ENCODE results near the gene EPS15. TPM values are rescaled to one million over a fixed set of nuclear protein-coding genes. Genes with fewer than 3 reads are reported as not detected.

The EPS15 gene
- total RNA-seq, 1 donor from 2014 or later = 42.0 TPM

- no peak for TF ChIP-seq EZH2phosphoT487 (IDR thresholded peaks at IDR 0.05)
- H3K79me2 ChIP-seq (ENCODE audit: low read depth) = no peaks in the 10 kb centered on the region
- peaks cover 46% of the 10 kb centered on the region for H3K36me3 Mint-ChIP-seq
Observed at GRCh38 chr1:51378871-51379270, 140.2 kb downstream of the EPS15 start.

GRCh38 chr1:51373898-51374297 lies 145.2 kb downstream of the EPS15 start:
- H3K27me3 ChIP-seq = no peaks in the 10 kb centered on the region
- TF ChIP-seq EZH2phosphoT487 (IDR thresholded peaks at IDR 0.05) (no peak), CTCF (IDR thresholded peaks at IDR 0.05) (no peak), EZH2 (IDR thresholded peaks at IDR 0.05) (no peak)
- DNase-seq (ENCODE audit: low spot score) = no peak

More at GRCh38 chr1:51378871-51379270, 140.2 kb downstream of the EPS15 start:
- peaks cover 3% of the 10 kb centered on the region for H3K36me3 ChIP-seq
- Mint-ChIP-seq H3K27ac (no peak overlapping the region), H3K9me3 (peaks cover 19% of the 10 kb centered on the region), H3K4me3 (no peak overlapping the region), H3K4me1 (no peaks in the 10 kb centered on the region), H3K27me3 (ENCODE audit: insufficient read depth, low read depth) (peaks cover 5% of the 10 kb centered on the region)
- H4K20me1 ChIP-seq (ENCODE audit: low read depth) = no peaks in the 10 kb centered on the region
- H3K27ac ChIP-seq = no peak overlapping the region
- H3K9ac ChIP-seq = no peak overlapping the region
- H3F3A ChIP-seq (ENCODE audit: low read depth) = no peaks in the 10 kb centered on the region
- H2AFZ ChIP-seq (replicated peaks) = no peak overlapping the region
- H3K4me2 ChIP-seq = no peak overlapping the region
- peaks cover 3% of the 10 kb centered on the region for H3K9me3 ChIP-seq (ENCODE audit: low read depth)
- H3K4me3 ChIP-seq = no peak overlapping the region
- H3K27me3 ChIP-seq = no peaks in the 10 kb centered on the region
- no peak for DNase-seq (ENCODE audit: low spot score)
- H3K4me1 ChIP-seq = no peaks in the 10 kb centered on the region

GRCh38 chr1:51372561-51372960 lies 146.5 kb downstream of the EPS15 start:
- Mint-ChIP-seq H3K36me3 (peaks cover 11% of the 10 kb centered on the region), H3K27ac (no peak overlapping the region), H3K4me1 (no peaks in the 10 kb centered on the region), H3K4me3 (no peak overlapping the region), H3K27me3 (ENCODE audit: insufficient read depth, low read depth) (no peaks in the 10 kb centered on the region), H3K9me3 (peaks cover 6% of the 10 kb centered on the region)
- Histone ChIP-seq H3K27ac (no peak overlapping the region), H3K79me2 (ENCODE audit: low read depth) (no peaks in the 10 kb centered on the region), H2AFZ (replicated peaks) (no peak overlapping the region), H3K27me3 (no peaks in the 10 kb centered on the region), H3F3A (ENCODE audit: low read depth) (no peaks in the 10 kb centered on the region), H4K20me1 (ENCODE audit: low read depth) (no peaks in the 10 kb centered on the region), H3K4me1 (no peaks in the 10 kb centered on the region), H3K4me2 (no peak overlapping the region), H3K4me3 (no peak overlapping the region), H3K36me3 (no peaks in the 10 kb centered on the region), H3K9me3 (ENCODE audit: low read depth) (no peaks in the 10 kb centered on the region), H3K9ac (no peak overlapping the region)
- no peak for DNase-seq (ENCODE audit: low spot score)
- TF ChIP-seq EZH2 (IDR thresholded peaks at IDR 0.05) (no peak), CTCF (IDR thresholded peaks at IDR 0.05) (no peak), EZH2phosphoT487 (IDR thresholded peaks at IDR 0.05) (no peak)

More at GRCh38 chr1:51373898-51374297, 145.2 kb downstream of the EPS15 start:
- H3F3A ChIP-seq (ENCODE audit: low read depth) = no peaks in the 10 kb centered on the region
- peaks cover 16% of the 10 kb centered on the region for H3K36me3 Mint-ChIP-seq
- no peaks in the 10 kb centered on the region for H3K79me2 ChIP-seq (ENCODE audit: low read depth)
- no peaks in the 10 kb centered on the region for H4K20me1 ChIP-seq (ENCODE audit: low read depth)
- no peak overlapping the region for H2AFZ ChIP-seq (replicated peaks)
- H3K27ac Mint-ChIP-seq = no peak overlapping the region
- no peak overlapping the region for H3K27ac ChIP-seq
- no peaks in the 10 kb centered on the region for H3K4me1 Mint-ChIP-seq
- H3K9ac ChIP-seq = no peak overlapping the region
- no peaks in the 10 kb centered on the region for H3K4me1 ChIP-seq
- no peaks in the 10 kb centered on the region for H3K9me3 ChIP-seq (ENCODE audit: low read depth)
- no peak overlapping the region for H3K4me2 ChIP-seq
- no peaks in the 10 kb centered on the region for H3K36me3 ChIP-seq
- H3K9me3 Mint-ChIP-seq = peaks cover 10% of the 10 kb centered on the region
- H3K4me3 Mint-ChIP-seq = no peak overlapping the region
- H3K27me3 Mint-ChIP-seq (ENCODE audit: insufficient read depth, low read depth) = no peaks in the 10 kb centered on the region
- no peak overlapping the region for H3K4me3 ChIP-seq

- no peak overlapping the region for H2AFZ ChIP-seq (replicated peaks)
- Mint-ChIP-seq H3K27me3 (ENCODE audit: insufficient read depth, low read depth) (no peaks in the 10 kb centered on the region), H3K4me3 (no peak overlapping the region), H3K27ac (no peak overlapping the region), H3K36me3 (peaks cover 4% of the 10 kb centered on the region), H3K4me1 (no peaks in the 10 kb centered on the region), H3K9me3 (no peaks in the 10 kb centered on the region)
- H3K9me3 ChIP-seq (ENCODE audit: low read depth) = no peaks in the 10 kb centered on the region
- H3F3A ChIP-seq (ENCODE audit: low read depth) = no peaks in the 10 kb centered on the region
- no peak for TF ChIP-seq EZH2 (IDR thresholded peaks at IDR 0.05)
- no peak for TF ChIP-seq EZH2phosphoT487 (IDR thresholded peaks at IDR 0.05)
- no peak for TF ChIP-seq CTCF (IDR thresholded peaks at IDR 0.05)
- no peak overlapping the region for H3K9ac ChIP-seq
- H3K79me2 ChIP-seq (ENCODE audit: low read depth) = no peaks in the 10 kb centered on the region
- no peak overlapping the region for H3K4me2 ChIP-seq
- H3K4me1 ChIP-seq = no peaks in the 10 kb centered on the region
- no peaks in the 10 kb centered on the region for H3K36me3 ChIP-seq
- DNase-seq (ENCODE audit: low spot score) = no peak
- H3K27ac ChIP-seq = no peak overlapping the region
- H3K27me3 ChIP-seq = no peaks in the 10 kb centered on the region
- H4K20me1 ChIP-seq (ENCODE audit: low read depth) = no peaks in the 10 kb centered on the region
- H3K4me3 ChIP-seq = no peak overlapping the region
Observed at GRCh38 chr1:51369171-51369570, 149.9 kb downstream of the EPS15 start.

Data from neural progenitor cell (in vitro differentiated cells).